ENCODE measurements around the gene ZCCHC9.

The ZCCHC9 gene

GRCh38 chr5:81359108-81359507, 57.7 kb downstream of the ZCCHC9 start:
- DNase-seq (ENCODE audit: low read depth), result no peak

- DNase-seq (ENCODE audit: low read depth), result no peak
These were observed 58.5 kb downstream of the ZCCHC9 start for GRCh38 chr5:81359881-81360280.

GRCh38 chr5:81360640-81361039, 59.3 kb downstream of the ZCCHC9 start:
- DNase-seq (ENCODE audit: low read depth), result no peak

- no peak for DNase-seq (ENCODE audit: low read depth)
These were observed 60.2 kb downstream of the ZCCHC9 start for GRCh38 chr5:81361600-81361999.

All from stromal cell of bone marrow (primary cell).